GM21723 (cell line): Measurements from ENCODE around the gene SETD3.

Source experiments
- ATAC-seq: cut with Tn5 transposase; IDR thresholded peaks from one replicate; pipeline ENCODE4 v1.9.1; 2021; ENCODE audit warnings: mild to moderate bottlenecking, moderate library complexity; ENCODE audit not compliant: unreplicated experiment

Gene SETD3

DNA sequence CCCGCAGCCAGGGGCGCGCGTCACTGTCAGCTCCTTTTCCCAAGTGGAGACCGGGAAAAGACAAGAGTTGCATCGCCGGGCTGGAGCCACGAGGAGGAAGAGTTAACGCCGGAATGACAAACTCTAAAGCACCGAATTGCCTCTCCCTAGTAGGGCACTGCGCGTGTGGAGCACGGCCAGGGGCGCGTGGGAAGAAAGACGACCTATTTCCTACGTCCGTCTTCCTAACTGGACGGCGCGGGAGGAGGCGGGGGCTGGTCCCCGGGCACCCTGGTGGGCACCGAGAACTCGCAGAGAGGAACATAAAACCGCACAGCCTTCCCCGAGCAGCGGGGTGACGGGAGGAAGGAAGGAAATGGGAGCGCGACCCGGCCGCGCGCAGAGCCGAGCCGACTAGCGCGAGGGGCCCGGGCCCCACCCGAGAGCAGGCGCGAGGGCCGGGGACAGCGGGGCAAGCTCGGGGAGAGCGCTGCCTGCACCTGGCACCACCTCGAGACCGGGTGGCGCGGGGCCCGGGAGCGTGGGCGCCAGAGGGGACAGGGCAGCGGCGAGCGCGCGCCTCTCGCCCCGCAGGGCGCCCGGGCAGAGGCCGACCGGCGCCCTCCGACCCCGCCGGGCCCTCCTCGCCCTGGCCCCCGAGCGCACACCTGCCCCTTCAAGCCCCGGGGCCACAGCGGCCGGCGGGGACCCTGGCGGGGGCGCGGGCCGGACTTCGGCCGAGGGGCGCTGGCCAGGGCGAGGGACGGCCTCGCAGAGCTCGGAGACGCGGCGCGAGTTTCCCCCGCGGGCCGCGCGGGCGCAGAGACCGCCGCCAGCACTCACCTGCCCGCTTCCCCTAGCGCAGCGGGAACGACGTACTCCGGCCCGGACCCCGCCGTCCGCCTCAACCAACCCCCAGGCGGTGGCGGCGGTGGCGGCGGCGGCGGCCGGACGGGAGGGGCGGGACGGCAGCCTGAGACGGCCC, at the start of gene SETD3:
Gene SETD3, minus strand, starts transcription at position 954 of the 964 bp plus-strand sequence. CDS start 15,054 bp downstream, outside the sequence.
- peak; percentile 10 for ATAC-seq

DNA sequence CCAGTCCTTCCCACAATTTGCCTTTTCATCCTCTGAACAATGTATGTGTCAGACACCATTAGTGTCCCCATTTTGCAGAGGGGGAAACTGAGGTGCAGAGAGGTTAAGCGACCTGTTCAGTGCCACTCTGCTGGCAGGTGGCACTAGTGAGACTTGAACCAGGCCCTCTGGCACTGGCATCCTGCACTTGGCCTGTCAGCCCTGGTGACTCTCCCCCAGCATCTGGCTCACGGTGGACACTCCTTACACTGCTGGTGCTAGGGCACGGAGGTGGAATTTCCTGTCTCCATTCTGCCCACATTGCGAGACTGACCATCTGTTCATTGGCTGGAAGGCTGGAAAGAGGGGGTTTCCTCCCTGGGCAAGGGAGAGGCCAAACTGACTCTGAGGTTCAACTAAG, 49.2 kb upstream of the SETD3 start:
- no peak for ATAC-seq

DNA sequence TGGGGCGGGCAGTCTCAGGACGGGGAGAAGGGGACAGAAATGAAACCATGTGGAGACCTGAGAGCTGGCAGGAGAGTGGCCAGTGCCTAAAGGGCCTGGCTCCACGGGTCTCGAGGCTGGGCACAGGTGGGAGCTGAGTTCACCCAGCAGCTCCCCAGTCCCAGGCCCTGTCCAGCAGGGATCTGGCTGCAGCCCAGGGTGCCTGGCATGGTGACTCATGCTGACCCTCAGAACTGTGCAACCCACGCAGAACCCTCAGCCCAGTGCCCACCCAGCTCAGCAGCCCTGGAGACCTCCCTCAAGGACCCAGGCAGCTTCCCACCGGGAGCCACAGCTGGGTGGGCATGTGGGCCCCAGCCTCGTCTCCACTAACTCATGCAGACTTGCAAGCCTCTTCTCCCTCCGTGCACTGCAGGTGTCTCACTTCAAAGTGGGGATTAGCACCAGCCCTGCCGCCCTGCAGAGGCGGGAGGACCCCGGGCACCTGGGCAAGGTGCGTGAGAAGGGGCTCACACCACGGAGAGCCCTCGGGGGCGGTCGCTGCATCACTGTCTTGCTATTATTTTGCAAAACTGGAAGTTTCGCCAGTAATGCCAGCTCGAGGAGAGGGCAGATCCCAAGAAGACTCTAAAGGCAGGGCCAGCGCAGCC, 46.9 kb upstream of the SETD3 start:
- ATAC-seq, result no peak

DNA sequence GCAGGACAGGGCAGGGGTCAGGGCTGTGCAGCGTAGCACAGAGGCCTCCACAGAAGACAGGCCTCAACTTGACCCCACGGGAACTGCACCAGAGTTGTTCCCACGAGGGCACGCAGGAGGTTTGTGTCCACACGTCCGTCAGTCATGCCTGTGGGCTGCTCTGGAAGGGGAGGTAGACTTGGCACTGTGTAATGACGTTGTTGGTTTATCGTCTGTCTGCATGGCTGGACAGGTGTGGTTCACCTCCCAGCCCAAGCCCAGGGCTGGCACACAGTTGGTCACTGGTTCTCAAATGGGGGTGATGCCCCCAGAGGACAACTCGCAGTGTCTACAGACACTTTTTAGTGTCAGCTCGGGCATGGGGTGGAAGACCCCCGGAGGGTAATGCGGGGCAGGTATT, 46.4 kb upstream of the SETD3 start:
- no peak for ATAC-seq

DNA sequence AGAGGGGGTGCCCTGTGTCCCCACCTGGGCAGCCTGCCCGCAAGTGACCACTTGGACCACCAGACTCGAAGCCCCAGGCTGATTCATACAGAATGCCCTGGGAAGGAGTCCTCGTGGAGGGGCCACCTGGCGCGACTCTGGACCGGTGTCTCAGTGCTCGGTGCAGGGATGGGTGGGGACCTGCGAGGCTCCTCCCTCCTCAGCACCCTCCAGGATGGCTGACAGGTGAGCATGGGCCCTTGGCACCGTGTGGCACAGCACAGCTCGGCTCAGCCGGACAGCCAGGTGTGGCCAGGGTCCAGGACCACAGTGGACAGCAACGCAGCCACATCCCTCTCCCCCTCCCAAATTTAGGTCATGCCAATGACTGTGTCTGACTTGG, 45.0 kb upstream of the SETD3 start:
- no peak for ATAC-seq

DNA sequence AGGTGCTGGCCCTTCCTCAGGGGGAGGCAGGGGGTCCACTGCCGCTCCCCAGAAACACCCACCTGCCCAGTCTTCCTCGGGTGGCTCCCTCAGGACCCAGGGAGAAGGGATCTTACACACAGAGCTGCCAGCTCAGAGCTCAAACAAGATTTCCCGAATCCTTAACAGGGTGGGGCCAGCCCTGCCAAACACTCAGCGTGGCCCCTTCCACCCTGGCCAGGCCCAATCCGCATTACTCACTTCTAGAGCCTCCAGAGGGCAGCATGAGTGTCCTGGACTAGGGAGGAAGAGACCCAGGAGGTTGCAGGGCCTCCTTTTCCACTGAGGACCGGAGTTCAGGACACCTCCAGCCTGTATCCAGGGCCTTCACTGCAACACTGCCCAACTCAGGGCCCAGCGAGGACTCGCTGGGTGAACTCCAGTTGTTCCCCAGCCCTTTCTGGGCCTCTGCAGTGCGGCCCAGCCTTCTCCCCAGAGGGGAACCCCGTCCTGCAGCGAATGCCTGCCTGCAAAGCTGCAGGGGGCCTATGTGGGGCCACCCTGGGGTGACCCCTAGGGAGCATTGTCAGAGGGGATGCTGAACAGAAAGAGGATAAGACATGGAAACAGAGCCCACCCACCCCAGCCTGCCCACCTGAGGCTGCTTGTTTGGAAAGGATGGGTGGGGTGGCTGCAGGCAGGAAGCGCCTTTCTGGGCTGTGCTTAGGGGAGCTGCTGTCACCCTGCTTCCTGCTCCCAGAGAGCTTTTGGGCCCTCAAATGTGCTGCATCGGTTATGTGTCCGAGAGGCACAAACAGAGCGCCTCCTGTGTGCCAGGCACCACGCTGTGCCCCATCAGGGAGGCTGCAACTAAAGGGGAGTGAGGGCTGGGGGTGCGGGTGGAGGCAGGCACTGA, 44.4 kb upstream of the SETD3 start:
- ATAC-seq, result no peak

DNA sequence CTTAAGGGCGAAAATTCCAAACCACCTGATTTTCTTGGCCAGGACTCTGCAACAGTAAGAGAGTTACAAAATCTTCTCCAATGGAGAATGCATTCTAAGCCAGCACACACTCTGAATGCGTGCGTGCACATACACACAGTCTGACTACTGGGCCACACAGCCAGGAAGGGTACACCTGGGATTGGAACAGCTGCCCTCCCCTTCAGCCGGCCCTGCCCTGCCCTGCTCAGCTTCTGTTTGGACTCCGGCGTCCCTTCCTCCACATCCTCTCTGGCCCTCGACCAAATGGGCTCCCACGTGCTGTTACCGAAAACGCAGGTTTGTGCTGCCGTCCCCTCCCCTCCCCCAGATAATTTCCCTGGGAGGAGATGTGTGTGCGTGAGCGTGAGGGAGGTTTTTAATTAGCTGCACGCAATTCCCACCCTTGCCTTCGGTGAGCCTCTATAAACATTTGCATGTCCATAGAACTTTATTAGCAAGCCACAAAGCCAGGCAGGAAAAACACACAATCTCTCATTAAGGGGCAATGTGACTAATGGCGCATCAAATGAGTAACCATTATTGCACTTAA, 43.5 kb upstream of the SETD3 start:
- no peak for ATAC-seq

DNA sequence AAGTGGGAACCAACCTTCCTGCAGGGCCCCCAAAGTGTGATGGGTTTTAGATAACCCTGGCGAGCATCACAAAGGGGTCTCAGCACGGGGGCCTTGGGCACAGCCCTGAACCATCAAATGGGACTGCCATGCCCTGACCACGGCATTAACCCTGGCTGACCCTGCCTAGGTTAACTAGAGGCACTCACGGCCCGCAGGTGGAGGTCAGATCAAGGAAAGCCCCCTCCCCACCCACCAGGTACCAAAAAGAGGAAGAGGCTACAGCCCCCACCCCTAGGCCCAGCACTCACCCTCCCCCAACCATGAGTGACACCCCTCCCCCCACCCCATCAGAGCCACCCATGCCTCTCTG, 43.0 kb upstream of the SETD3 start:
- ATAC-seq, result no peak

DNA sequence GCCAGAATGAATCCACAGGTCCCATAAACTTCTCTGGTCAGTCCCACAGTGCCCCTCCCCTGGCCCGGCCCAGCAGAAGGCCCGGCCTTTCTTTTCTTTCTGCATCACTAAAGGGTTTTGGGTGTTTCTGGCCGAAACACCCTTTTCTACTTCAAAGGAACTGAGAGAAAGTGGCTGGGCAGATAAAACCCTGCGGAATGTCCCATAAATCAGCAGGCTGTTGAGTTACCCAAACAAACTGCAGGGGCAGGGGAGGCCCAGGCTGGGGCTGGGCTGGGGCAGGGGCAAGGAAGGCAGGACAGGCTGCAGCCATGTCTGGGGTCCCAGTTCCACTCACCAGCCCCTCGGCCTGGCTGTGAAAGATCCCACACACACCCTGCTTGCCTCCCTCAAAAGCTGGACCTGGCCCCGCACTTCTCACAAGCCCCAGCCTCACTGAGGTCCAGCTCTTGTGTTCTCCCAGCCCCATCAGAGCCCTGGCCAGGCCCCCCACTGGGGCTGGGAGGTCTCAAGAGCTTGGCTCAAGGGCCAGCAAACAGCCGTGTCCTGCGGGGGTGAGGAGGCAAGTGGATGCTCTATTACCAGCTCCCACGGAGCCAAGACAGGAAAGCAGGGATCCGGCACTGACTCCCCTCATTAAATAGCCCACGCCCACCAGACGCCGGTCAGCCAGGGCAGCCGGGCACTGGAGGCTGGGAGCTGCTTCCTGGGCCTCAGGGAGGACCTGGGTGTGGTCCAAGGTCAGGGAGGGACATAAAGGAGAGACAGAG, 42.5 kb upstream of the SETD3 start:
- no peak for ATAC-seq

DNA sequence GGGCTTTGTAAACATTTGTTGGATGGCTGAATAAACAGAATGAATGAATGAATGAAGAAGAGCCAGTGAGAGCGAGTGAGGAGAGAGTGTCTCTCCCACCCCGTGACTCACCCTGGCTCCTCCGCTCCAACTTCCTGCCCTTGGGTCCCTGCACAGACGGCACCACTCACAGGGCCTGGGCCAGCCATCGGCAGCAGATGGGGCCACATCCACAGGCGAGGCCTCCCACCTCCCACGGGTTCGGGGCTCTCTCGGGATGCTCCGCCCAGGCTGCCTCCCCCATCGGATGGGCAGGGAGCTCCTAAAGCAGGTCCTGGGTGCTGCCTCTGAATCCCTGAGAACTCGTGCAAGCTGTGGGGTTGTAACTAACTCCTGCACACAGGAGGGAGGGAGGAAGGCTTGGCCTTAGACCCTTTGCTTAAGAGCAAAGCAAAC, 41.8 kb upstream of the SETD3 start:
- ATAC-seq, result no peak

DNA sequence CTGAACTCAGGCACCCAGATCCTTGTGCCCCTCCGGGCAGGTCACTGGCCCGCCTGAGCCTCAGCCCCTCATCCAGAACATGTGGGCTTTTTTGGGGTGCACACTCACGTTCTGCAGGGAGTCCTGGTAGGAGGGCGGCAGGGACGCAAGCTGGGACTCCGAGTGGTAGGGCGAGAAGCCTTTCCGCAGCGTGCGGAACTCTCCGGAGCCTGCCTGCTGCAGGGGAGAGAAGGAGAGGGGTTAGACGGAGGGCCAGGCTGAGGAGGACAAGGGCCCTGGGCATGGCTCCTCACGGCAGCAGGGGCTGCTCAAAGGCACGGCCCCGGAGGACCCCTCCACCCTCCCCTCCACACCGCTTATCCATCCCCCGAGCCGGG, 41.4 kb upstream of the SETD3 start:
- no peak for ATAC-seq

DNA sequence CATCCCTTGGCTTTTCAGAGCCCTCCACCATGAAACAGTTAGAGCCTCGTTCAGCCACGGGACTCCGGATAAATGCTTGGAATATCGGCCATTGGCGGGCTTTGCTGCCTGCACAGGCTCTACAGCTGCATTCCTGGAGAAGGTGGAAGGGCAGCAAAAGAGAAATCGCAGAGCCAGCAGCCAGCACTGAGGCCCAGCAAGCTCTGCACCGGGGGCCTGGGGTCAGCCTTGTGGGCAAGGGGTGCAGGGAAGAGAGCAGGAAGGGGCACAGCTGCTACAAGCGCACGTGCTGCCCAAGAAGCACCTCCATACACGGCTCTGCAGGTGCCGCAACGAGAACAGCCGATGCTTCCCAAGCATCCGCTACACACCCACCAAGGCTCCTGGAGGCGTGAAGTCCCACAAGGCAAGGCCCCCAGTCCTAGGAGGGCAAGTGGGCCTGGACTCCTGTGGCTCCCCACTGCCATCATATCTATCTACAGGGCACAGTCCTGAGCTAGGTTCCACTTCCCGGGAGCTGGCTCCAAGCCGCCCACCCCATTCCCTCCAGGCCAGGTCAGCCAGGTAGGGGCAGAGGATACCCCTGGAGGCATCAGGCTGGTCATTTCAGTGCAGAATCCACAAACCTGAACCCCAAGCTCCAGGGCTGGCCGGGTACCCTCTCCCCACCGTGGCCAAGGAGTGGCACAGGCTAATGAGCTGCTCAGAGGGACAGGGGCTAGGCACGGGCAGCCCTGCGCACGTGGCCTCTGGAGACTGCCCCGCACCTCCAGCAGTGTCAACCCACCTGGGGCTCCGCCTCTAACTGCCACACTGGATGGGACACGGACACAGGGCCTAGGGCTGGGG, 40.7 kb upstream of the SETD3 start:
- ATAC-seq, result no peak

DNA sequence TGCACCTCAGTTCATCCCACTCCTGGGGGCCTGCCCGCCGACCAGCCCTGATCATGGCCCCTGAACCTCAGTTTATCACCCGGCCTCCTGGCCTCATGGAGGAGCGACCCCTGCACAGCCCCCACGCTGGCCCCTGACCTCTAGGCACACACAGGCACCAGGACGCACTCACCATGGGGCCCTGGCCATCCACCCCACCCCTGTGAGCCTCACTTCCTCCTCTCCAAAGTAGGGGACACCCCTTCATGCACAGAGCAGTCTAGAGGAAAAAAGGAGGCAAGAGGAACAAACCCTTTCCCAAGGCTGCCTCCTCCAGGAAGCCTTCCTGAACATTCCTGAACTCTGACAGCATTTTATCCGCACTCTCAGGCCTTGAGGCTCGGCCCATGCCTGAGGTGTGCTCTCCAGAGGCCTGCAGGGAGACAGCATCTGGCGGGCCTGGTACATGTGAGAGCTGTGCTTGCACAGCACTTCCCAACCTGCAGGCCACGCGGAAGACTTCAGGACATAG, 40.0 kb upstream of the SETD3 start:
- no peak for ATAC-seq

DNA sequence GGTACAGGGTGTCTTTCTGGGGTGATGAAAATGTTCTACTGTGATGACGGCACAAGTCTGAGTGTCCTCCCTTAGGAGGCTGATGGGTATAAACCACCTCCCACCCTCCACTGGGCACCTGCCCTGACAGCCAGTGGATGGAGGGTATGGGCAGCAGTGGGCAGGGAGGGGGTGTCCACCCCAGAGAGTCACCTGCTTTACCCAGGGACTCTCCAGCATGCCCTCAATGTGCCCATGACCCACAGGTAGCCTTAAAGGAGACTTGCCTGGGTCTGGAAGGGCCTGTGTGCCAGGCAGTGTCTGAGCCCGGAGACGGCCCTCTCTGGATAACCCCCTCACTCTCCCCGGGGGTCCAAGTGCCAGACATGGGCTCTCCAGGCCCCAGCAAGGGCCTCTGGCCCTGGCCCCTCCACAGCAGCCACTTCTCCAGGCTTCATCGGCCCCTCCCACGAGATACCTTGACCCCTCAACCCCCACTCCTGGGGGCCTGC, 39.3 kb upstream of the SETD3 start:
- ATAC-seq, result no peak

DNA sequence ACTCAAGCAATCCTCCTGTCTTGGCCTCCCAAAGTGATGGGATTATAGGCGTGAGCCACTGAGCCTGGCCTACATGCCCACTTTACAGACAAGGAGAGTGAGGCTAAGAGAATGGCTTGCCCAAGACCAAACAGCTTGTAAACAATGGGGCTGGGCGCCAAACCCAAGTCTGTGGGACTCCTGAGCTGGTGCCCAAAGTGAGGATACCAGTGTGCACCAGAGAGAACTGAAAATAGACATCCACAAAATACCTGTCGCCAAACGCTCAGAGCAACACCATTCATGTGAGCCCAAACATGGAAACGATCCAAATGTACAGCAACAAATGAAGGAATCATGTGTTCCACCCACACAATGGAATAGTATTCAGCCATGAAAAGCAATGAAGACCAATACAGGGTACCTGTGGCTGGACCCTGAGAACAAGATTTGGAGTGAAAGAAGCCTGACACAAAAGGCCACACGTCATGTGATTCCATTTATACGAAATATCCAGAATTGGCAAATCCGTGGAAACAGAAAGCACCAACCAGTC, 38.8 kb upstream of the SETD3 start:
- no peak for ATAC-seq

DNA sequence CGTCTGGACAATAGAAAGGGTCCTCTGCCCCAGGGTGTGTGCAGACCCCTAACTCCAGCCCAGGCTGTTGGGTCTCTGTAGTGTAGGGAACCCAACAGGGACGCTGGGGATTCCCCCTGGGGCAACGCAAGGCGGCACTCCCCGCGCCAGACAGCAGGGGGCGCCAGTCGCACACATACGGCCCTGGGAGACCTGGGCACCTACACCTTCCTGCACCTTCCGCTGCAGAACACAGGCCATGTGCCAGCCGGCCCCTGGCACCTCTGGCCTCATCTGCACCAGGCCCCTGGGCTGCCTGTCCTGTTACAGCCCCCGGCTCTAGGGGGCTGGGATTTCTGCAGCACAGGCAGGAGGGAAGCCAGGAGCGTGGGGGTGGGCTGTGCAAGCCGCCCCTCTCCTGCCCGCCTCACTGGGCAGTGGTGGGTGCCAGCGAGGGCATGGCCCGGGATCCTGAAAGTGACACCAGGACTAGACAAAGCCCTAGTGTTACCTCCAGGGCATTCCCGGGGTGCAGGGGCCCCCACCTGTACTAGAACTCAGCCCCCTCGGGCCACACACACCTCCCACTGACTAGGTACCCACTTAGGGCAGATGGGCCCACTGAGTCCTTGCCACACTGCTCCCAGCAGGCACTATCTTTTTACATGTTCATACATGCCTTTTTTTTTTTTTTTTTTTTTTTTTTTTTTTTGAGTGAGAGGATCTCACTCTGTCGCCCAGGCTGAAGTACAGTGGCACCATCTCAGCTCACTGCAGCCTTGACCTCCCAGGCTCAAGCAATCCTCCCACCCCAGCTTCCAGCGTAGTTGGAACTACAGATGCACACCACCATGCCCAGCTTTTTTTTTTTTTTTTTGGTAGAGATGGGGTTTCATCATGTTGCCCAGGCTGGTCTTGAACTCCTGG, 38.0 kb upstream of the SETD3 start:
- ATAC-seq, result peak; percentile 64

DNA sequence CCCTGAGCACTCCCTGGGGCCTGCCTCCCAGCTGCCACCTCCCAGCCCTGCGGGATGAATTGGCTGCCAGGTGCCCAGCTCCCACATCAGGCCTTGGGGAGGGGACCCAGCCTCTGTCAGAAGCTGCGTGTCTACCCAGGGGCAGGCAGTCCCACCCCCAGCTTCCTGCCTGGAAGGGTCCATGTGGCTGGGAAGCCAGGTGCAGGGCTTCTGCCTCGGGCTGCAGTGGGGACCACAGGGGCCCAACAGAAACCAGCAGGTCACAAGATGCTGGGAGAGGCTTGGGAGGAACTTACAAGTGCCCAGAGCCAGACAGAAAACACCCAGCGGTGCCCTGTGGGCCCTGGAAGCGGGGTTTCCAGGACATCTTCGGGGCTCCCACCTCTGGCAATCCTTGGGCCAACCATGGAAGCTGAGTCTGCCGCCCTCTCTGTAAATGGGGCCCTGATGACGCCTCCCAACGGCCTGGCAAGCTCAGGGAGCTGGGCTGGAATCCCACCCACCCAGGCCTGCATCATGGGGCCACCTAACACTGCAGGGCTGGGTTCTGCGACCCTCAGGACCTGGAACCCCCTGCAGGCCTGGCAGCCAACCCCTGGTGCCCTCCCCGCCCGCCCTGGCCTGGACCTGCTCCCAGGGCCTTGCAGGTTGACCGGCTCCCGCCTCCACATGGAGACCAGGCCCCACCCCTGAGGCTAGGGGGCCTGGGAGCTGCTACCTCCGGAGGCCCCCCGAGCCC, 37.2 kb upstream of the SETD3 start:
- peak; percentile 7 for ATAC-seq
